HEK293 (cell line): Measurements from ENCODE around the gene ECD.

Source experiments
- CTCF ChIA-PET: fragments of 350-600 bp; formaldehyde crosslinking; extraction: SDS; loops from one replicate; lab custom pipeline; 2021; ENCODE audit warnings: antibody characterized with exemption; lab: Yijun Ruan, JAX
- POLR2A ChIA-PET: fragments of 300-600 bp; formaldehyde crosslinking; extraction: SDS; loops from one replicate; lab custom pipeline; 2020; ENCODE audit warnings: antibody characterized with exemption, inconsistent platforms; lab: Yijun Ruan, JAX
- H3K27ac ChIP-seq: fragments of 200-500 bp; sonication (Bioruptor generic); 2 replicates; pipeline ENCODE4 v1.5.1; 2014; ENCODE audit warnings: low read depth, low read length, control low read depth, inconsistent platforms; ENCODE audit errors: extremely low read depth
- H3K36me3 ChIP-seq, 2 experiments: fragments of 200-500 bp in 1 of 2; sonication (Bioruptor generic) in 1 of 2; 1 replicate in 1 of 2; 2 replicates in 1 of 2; pipeline ENCODE4 v1.5.1; 2014 to 2017; ENCODE audit warnings: inconsistent platforms in 2 of 2, low read length in 2 of 2; ENCODE audit not compliant: control insufficient read depth in 2 of 2, insufficient read depth in 1 of 2
- H3K4me1 ChIP-seq: fragments of 200-500 bp; sonication (Bioruptor generic); 2 replicates; pipeline ENCODE4 v1.5.1; 2014; ENCODE audit warnings: mild to moderate bottlenecking, low read length, inconsistent platforms; ENCODE audit not compliant: control insufficient read depth, insufficient read depth
- H3K4me3 ChIP-seq: 2 replicates; pipeline ENCODE4 v1.5.1; 2011; ENCODE audit warnings: low read depth, mild to moderate bottlenecking, control low read depth, low read length, moderate library complexity
- H3K9me3 ChIP-seq: fragments of 200-500 bp; sonication (Bioruptor generic); 2 replicates; pipeline ENCODE4 v1.5.1; 2014; ENCODE audit warnings: low read depth, low read length, inconsistent platforms; ENCODE audit not compliant: control insufficient read depth, insufficient read depth
- BCL6B ChIP-seq: fragments of 450-650 bp; formaldehyde crosslinking; IDR thresholded peaks from 2 replicates; pipeline ENCODE4 v1.5.1; 2017; ENCODE audit warnings: missing biosample characterization, missing genetic modification characterization
- GFI1B ChIP-seq: fragments of 450-650 bp; formaldehyde crosslinking; IDR thresholded peaks from 2 replicates; pipeline ENCODE4 v1.5.1; 2016; ENCODE audit warnings: missing biosample characterization, missing genetic modification characterization
- PRDM10 ChIP-seq: fragments of 450-650 bp; formaldehyde crosslinking; IDR thresholded peaks from 2 replicates; pipeline ENCODE4 v1.5.1; 2016; ENCODE audit warnings: missing biosample characterization, missing genetic modification characterization
- PRDM4 ChIP-seq: fragments of 450-650 bp; formaldehyde crosslinking; IDR thresholded peaks from 2 replicates; pipeline ENCODE4 v1.5.1; 2017; ENCODE audit warnings: missing biosample characterization, missing genetic modification characterization
- ZBTB11 ChIP-seq: fragments of 450-650 bp; formaldehyde crosslinking; conservative IDR thresholded peaks from 2 replicates; pipeline ENCODE4 v1.5.1; 2016; ENCODE audit warnings: low read depth, missing biosample characterization, missing genetic modification characterization
- ZBTB17 ChIP-seq: fragments of 450-650 bp; formaldehyde crosslinking; IDR thresholded peaks from 2 replicates; pipeline ENCODE4 v1.5.1; 2016; ENCODE audit warnings: missing biosample characterization, missing genetic modification characterization
- ZBTB20 ChIP-seq: fragments of 450-650 bp; formaldehyde crosslinking; IDR thresholded peaks from 2 replicates; pipeline ENCODE4 v1.5.1; 2016; ENCODE audit warnings: missing biosample characterization, missing genetic modification characterization
- ZBTB49 ChIP-seq: fragments of 450-650 bp; formaldehyde crosslinking; IDR thresholded peaks from 2 replicates; pipeline ENCODE4 v1.5.1; 2016; ENCODE audit warnings: missing biosample characterization, missing genetic modification characterization, low read depth
- ZIC2 ChIP-seq: fragments of 450-650 bp; formaldehyde crosslinking; IDR thresholded peaks from 2 replicates; pipeline ENCODE4 v1.5.1; 2016; ENCODE audit warnings: missing biosample characterization, missing genetic modification characterization
- ZNF121 ChIP-seq: fragments of 450-650 bp; formaldehyde crosslinking; IDR thresholded peaks from 2 replicates; pipeline ENCODE4 v1.5.1; 2016; ENCODE audit warnings: missing biosample characterization, missing genetic modification characterization
- ZNF157 ChIP-seq: fragments of 450-650 bp; formaldehyde crosslinking; IDR thresholded peaks from 2 replicates; pipeline ENCODE4 v1.5.1; 2016; ENCODE audit warnings: missing biosample characterization, missing genetic modification characterization
- ZNF16 ChIP-seq: fragments of 450-650 bp; formaldehyde crosslinking; IDR thresholded peaks from 2 replicates; pipeline ENCODE4 v1.5.1; 2016; ENCODE audit warnings: low read depth, missing biosample characterization, missing genetic modification characterization
- ZNF214 ChIP-seq: fragments of 450-650 bp; formaldehyde crosslinking; IDR thresholded peaks from 2 replicates; pipeline ENCODE4 v1.5.1; 2017; ENCODE audit warnings: missing biosample characterization, mild to moderate bottlenecking, missing genetic modification characterization, borderline replicate concordance
- ZNF335 ChIP-seq: fragments of 450-650 bp; formaldehyde crosslinking; conservative IDR thresholded peaks from 2 replicates; pipeline ENCODE4 v1.5.1; 2016; ENCODE audit warnings: missing biosample characterization, missing genetic modification characterization
- ZNF341 ChIP-seq: fragments of 450-650 bp; formaldehyde crosslinking; IDR thresholded peaks from 2 replicates; pipeline ENCODE4; 2016; ENCODE audit warnings: low read depth, missing biosample characterization, missing genetic modification characterization
- ZNF350 ChIP-seq: fragments of 450-650 bp; formaldehyde crosslinking; IDR thresholded peaks from 2 replicates; pipeline ENCODE4 v1.5.0; 2017; ENCODE audit warnings: missing biosample characterization, mild to moderate bottlenecking, missing genetic modification characterization
- ZNF416 ChIP-seq: fragments of 450-650 bp; formaldehyde crosslinking; IDR thresholded peaks from 2 replicates; pipeline ENCODE4 v1.5.1; 2016; ENCODE audit warnings: missing biosample characterization, missing genetic modification characterization
- ZNF48 ChIP-seq: fragments of 450-650 bp; formaldehyde crosslinking; IDR thresholded peaks from 2 replicates; pipeline ENCODE4 v1.5.1; 2016; ENCODE audit warnings: missing biosample characterization, missing genetic modification characterization
- ZNF596 ChIP-seq: fragments of 450-650 bp; IDR thresholded peaks from 2 replicates; pipeline ENCODE4 v1.5.0; 2018; ENCODE audit warnings: missing biosample characterization, mild to moderate bottlenecking, missing genetic modification characterization, moderate library complexity
- ZNF654 ChIP-seq: fragments of 450-650 bp; formaldehyde crosslinking; IDR thresholded peaks from 2 replicates; pipeline ENCODE4 v1.5.1; 2016; ENCODE audit warnings: low read depth, missing biosample characterization, missing genetic modification characterization
- ZNF776 ChIP-seq: fragments of 450-650 bp; formaldehyde crosslinking; IDR thresholded peaks from 2 replicates; pipeline ENCODE4 v1.5.0; 2017; ENCODE audit warnings: missing biosample characterization, missing genetic modification characterization, borderline replicate concordance
- ZNF785 ChIP-seq: fragments of 450-650 bp; formaldehyde crosslinking; IDR thresholded peaks from 2 replicates; pipeline ENCODE4 v1.5.1; 2016; ENCODE audit warnings: missing biosample characterization, missing genetic modification characterization
- ZSCAN30 ChIP-seq: fragments of 450-650 bp; IDR thresholded peaks from 2 replicates; pipeline ENCODE4 v1.5.1; 2018; ENCODE audit warnings: missing biosample characterization, mild to moderate bottlenecking, missing genetic modification characterization, moderate library complexity

Gene ECD

GRCh38 chr10:73096041-73096448, 71.8 kb downstream of the ECD start (continued):
- TF ChIP-seq ZBTB17 (tag by site-specific recombination): peak; percentile 64
- no peak for TF ChIP-seq ZNF16 (tag by site-specific recombination)
- no peak for TF ChIP-seq ZNF416 (tag by site-specific recombination)
- TF ChIP-seq ZNF776: no peak
- peak; percentile 52 for TF ChIP-seq ZBTB11 (tag by site-specific recombination)
- TF ChIP-seq ZNF335 (tag by site-specific recombination): peak; percentile 78
- no peak for TF ChIP-seq ZNF121 (tag by site-specific recombination)
- no peak; the same call in 1 of the 2 replicates for TF ChIP-seq ZBTB20 (tag by site-specific recombination)
- TF ChIP-seq, all 188 proteins: peak for 8

- CTCF ChIA-PET: interaction anchor here (0.6 to 4.2 kb wide), 12 partner anchors 12 to 1780 kb away, joined by 3 to 40 read pairs (median 3); partner anchors contain the start of gene NUDT13
- Histone ChIP-seq H3K4me3 (peak overlapping the region; percentile 82), H3K9me3 (no peaks in the 10 kb centered on the region), H3K36me3 (peaks cover 0 to 3% of the 10 kb centered on the region in 2 experiments; a peak in 2 of 3 replicates), H3K4me1 (no peaks in the 10 kb centered on the region; the same call in 1 of the 2 replicates), H3K27ac (peak overlapping the region; percentile 90)
- POLR2A ChIA-PET: interaction anchor here (0.6 to 2.9 kb wide), 16 partner anchors 9 to 822 kb away, joined by 3 to 52 read pairs (median 4); partner anchors contain the start of genes DDIT4, DNAJB12, DNAJC9 and ECD
- peak; percentile 97 for TF ChIP-seq PRDM4 (tag by site-specific recombination)
- no peak for TF ChIP-seq GFI1B (tag by site-specific recombination)
- TF ChIP-seq ZNF157: no peak
- no peak for TF ChIP-seq ZNF785 (tag by site-specific recombination)
- TF ChIP-seq PRDM10 (tag by site-specific recombination): peak; percentile 10; the same call in 1 of the 2 replicates
- 0 out of 2 replicates have a peak, but pooled peaks have one; percentile 6 for TF ChIP-seq ZNF654
- TF ChIP-seq ZIC2 (tag by site-specific recombination): no peak
- no peak for TF ChIP-seq ZNF214 (tag by site-specific recombination)
- no peak for TF ChIP-seq ZNF48 (tag by site-specific recombination)
- peak; percentile 80 for TF ChIP-seq ZBTB17 (tag by site-specific recombination)
- no peak for TF ChIP-seq ZNF350 (tag by site-specific recombination)
- TF ChIP-seq ZSCAN30: no peak; the same call in 1 of the 2 replicates
- TF ChIP-seq ZBTB49 (tag by site-specific recombination): no peak
- no peak for TF ChIP-seq ZNF596 (tag by site-specific recombination)
- TF ChIP-seq ZNF341: peak; percentile 15; the same call in 1 of the 2 replicates
- peak; percentile 25; the same call in 1 of the 2 replicates for TF ChIP-seq BCL6B (tag by site-specific recombination)
These were observed 72.3 kb downstream of the ECD start for GRCh38 chr10:73095481-73096021.
